GM18907 (cell line): Measurements from ENCODE around the gene PAX5.

Source experiments
- ATAC-seq: cut with Tn5 transposase; IDR thresholded peaks from one replicate; pipeline ENCODE4 v1.9.1; 2021; ENCODE audit warnings: mild to moderate bottlenecking, moderate library complexity; ENCODE audit not compliant: unreplicated experiment

PAX5 gene

DNA sequence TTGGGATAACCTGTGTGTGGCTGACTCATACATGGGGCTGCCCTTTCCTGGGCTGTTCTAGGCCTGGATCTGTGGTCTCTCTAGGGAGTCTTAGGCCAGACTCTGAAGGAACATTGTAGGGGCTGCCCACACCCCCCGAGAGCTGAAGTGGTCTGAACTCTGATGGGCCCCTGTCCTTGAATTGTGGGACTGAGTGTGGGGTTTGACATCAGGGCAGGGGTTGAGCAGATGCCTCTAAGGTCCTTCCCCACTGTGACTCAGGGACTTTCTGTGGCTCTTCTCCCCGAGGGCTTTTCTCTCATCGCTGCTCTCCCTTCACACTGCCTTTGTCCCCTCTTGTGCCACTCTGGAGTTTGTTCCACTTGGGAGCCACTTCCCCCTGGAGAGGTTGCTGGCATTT lies 246.4 kb downstream of the PAX5 start:
- no peak for ATAC-seq
